ENCODE results near the gene AHNAK.

AHNAK gene

DNA sequence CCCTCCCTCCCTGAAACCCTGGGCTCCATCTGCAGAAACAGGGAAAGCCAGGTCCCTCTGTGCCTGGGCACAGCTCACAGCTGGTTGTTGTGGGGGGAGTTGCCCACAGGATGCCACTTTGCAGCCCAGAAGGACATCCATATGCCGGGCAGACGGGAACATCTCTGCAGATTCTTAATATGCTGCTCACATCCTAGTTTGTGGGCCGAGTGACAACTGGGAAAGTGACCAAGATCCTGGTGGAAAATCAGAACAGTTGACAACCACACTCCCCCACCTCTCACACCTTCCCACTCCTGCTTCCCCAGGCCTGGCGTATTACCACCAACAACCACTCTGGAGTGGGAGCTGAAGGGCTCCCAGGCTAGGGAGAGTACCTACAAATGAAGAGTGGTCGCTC is 135.1 kb downstream of the AHNAK start:
- TF ChIP-seq, protein P1, sequence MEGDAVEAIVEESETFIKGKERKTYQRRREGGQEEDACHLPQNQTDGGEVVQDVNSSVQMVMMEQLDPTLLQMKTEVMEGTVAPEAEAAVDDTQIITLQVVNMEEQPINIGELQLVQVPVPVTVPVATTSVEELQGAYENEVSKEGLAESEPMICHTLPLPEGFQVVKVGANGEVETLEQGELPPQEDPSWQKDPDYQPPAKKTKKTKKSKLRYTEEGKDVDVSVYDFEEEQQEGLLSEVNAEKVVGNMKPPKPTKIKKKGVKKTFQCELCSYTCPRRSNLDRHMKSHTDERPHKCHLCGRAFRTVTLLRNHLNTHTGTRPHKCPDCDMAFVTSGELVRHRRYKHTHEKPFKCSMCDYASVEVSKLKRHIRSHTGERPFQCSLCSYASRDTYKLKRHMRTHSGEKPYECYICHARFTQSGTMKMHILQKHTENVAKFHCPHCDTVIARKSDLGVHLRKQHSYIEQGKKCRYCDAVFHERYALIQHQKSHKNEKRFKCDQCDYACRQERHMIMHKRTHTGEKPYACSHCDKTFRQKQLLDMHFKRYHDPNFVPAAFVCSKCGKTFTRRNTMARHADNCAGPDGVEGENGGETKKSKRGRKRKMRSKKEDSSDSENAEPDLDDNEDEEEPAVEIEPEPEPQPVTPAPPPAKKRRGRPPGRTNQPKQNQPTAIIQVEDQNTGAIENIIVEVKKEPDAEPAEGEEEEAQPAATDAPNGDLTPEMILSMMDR (IDR thresholded peaks at IDR 0.05; ENCODE audit: control insufficient read depth, extremely low read depth, insufficient read depth) = no peak
- no peak for DNase-seq (ENCODE audit: low read depth)

DNA sequence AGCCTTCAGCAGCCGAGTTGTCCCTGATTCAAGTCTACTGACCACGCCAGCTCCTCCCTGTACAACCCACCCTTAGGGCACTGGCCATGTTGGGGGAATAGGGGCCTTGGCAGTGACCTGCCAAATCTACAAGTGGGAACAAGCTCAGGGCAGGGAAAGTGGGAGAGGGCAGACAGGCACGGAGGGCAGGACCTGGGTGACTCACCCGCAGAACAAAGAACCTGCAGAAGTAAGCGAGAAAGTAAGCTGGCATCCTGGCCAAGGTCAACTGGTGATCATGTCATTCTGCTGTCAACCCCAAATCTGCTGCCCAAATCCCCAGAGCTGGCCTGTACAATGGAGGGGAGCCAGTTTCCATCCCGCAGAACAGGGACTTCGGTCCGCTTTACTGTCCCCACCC is 135.6 kb downstream of the AHNAK start:
- TF ChIP-seq, protein P1 (IDR thresholded peaks at IDR 0.05; ENCODE audit: control insufficient read depth, extremely low read depth, insufficient read depth) = no peak
- no peak for DNase-seq (ENCODE audit: low read depth)
- no peak overlapping the region for H3K4me3 ChIP-seq (ENCODE audit: low read depth, low read length)

More for the DNA sequence above, 135.1 kb downstream of the AHNAK start:
- H3K4me3 ChIP-seq (ENCODE audit: low read depth, low read length) = no peak overlapping the region

DNA sequence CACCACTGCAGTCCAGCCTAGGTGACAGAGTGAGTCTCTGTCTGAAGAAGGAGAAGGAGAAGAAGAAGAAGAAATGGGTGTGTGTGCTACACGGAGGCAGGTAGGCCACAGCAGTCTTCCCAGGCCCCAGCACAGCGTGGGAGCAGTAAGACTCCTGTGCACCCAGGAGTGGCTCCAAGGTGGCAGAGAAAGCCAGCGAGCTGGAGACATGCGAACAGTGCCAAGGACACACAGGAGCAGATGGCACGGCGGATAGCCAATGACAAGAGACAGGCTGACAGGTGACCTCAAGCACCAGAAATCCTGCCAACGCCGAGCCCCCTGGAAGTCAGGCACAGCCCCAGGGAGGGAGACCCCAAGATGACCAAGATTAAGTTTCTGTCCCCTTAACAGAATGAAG is 136.8 kb downstream of the AHNAK start:
- no peak for DNase-seq (ENCODE audit: low read depth)
- TF ChIP-seq, protein P1 (IDR thresholded peaks at IDR 0.05; ENCODE audit: control insufficient read depth, extremely low read depth, insufficient read depth) = no peak
- no peak overlapping the region for H3K4me3 ChIP-seq (ENCODE audit: low read depth, low read length)

DNA sequence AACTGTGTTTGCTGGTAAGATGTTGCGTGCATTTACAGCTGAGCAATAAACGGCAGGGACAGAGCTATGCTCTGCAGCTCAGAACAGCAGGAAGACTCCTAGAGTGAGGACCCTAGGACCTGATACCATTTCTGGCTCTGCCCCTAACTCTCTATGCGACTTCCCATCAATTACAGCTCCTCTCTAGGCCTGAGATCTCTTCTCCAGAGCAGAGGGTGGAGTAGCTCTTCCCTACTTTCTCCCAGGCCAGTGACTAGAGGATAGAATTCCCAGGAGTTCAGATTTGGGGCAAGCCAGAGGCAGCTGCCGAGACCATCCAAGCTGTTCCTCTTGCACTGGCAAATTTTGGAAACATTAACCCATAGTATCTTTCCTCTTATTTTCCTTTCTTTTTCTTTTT is 140.6 kb downstream of the AHNAK start:
- DNase-seq (ENCODE audit: low read depth) = no peak
- TF ChIP-seq, protein P1 (IDR thresholded peaks at IDR 0.05; ENCODE audit: control insufficient read depth, extremely low read depth, insufficient read depth) = no peak
- H3K4me3 ChIP-seq (ENCODE audit: low read depth, low read length) = no peak overlapping the region

DNA sequence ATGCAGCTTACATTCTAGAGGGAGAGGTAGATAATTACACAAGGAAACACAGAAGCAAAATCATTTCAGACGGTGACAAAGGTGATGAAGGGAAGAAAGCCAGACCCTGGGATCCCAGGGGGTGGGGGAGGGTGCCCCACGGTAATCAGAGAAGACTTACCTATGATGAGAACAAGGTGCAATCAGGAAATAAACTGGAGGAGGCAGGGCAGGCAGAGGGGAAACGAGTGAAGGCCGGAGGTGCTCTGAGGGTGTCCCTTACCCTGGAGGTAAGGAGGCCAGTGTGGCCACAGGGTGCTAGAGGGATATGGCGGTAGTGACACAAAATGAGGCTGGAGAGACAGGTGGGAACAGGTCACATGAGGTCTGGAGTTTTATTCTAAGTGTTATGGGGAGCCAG is 141.7 kb downstream of the AHNAK start:
- H3K4me3 ChIP-seq (ENCODE audit: low read depth, low read length) = no peak overlapping the region
- DNase-seq (ENCODE audit: low read depth) = no peak
- TF ChIP-seq, protein P1 (IDR thresholded peaks at IDR 0.05; ENCODE audit: control insufficient read depth, extremely low read depth, insufficient read depth) = no peak

DNA sequence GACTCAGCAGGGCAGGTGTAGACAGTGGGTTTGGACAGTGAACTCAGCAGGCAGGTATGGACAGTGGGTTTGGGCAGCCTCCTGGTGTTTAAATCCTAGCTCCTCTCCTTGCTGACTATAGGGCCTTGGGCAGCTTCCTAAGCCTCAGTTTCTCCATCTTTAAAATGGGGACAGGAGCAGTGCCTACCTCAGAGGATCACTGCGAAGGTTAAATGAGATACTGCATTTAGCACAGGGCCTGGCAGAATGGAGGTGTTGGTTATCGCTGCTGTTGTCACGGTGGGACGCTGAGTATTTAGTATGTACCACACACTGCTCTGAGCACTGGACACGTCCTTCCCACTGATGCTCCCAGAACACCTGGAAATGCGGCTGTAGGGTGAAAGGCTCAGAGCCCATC is 142.2 kb downstream of the AHNAK start:
- H3K4me3 ChIP-seq (ENCODE audit: low read depth, low read length) = no peak overlapping the region
- DNase-seq (ENCODE audit: low read depth) = no peak
- TF ChIP-seq, protein P1 (IDR thresholded peaks at IDR 0.05; ENCODE audit: control insufficient read depth, extremely low read depth, insufficient read depth) = no peak

DNA sequence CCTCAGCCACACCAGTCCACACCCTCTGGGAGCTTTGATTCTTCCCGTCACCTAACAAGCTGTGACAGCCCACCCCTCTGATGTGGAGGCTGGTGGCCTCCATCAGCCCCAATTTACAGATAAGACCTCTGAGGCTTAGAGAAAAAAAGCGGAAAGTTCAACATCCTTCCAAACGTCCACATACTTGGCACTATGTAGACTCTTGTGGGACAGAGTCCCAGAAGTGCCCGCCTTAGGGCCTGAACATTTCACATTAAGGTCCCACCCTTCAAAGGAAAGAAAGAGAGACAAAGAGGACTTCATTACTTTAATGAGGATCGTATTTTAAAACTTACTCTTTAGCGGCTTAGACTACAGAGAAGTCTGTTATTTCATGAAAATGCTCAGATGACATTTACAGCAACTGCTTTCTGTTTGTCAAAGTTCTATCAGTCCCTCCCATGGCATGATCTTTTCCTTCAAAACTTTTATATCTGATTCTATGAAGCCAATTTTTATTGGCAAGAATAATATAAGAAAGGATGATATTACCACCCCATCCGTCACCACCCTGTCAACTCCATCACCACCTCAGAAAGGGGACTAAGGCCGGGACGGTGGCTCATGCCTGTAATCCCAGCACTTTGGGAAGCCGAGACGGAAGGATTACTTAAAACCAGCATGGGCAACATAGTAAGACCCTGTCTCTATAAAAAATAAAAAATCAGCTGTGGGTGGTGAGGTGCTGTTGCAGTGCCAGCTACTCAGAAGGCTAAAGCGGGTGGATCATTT is 143.5 kb downstream of the AHNAK start:
- no peak for DNase-seq (ENCODE audit: low read depth)
- TF ChIP-seq, protein P1 (IDR thresholded peaks at IDR 0.05; ENCODE audit: control insufficient read depth, extremely low read depth, insufficient read depth) = no peak
- H3K4me3 ChIP-seq (ENCODE audit: low read depth, low read length) = no peak overlapping the region

All from LNCaP clone FGC (cell line).